ENCODE measurements around the gene SLC15A3.

GRCh38 chr11:60919320-60919719, 32.7 kb downstream of the SLC15A3 start:
- TF ChIP-seq POLR2A (IDR thresholded peaks at IDR 0.05) = no peak
- TF ChIP-seq, protein P1, sequence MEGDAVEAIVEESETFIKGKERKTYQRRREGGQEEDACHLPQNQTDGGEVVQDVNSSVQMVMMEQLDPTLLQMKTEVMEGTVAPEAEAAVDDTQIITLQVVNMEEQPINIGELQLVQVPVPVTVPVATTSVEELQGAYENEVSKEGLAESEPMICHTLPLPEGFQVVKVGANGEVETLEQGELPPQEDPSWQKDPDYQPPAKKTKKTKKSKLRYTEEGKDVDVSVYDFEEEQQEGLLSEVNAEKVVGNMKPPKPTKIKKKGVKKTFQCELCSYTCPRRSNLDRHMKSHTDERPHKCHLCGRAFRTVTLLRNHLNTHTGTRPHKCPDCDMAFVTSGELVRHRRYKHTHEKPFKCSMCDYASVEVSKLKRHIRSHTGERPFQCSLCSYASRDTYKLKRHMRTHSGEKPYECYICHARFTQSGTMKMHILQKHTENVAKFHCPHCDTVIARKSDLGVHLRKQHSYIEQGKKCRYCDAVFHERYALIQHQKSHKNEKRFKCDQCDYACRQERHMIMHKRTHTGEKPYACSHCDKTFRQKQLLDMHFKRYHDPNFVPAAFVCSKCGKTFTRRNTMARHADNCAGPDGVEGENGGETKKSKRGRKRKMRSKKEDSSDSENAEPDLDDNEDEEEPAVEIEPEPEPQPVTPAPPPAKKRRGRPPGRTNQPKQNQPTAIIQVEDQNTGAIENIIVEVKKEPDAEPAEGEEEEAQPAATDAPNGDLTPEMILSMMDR (IDR thresholded peaks at IDR 0.05) = no peak
